Iris pigment epithelial cell (primary cell): ENCODE results near the gene LGMN.

ENCODE experiments used
- DNase-seq: peaks from one replicate; pipeline ENCODE4 v3.0.0-alpha.2; 2011; ENCODE audit warnings: low read depth

The LGMN gene

DNA sequence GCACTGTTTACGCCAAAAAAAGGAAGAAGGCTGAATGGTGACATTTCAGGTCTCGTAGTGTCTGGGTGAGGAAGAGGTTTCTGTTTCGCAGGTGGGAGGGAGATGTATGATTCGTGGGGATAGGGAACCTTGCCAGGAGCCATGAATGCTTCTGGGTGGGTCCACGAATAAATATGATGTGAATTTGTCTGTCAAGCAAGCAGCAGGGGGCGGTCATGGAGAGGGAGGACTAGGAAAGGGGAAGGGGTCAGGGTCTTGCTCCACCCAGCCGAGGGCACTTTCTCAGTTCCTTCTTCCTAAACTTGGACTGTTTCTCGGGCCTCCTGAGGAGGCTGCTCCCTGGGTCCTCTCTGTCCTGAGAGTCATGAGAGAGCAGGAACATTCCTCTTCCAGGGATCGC, 72.5 kb downstream of the LGMN start:
- no peak for DNase-seq

GRCh38 chr14:92675421-92675820, 73.0 kb downstream of the LGMN start:
- DNase-seq = no peak

DNA sequence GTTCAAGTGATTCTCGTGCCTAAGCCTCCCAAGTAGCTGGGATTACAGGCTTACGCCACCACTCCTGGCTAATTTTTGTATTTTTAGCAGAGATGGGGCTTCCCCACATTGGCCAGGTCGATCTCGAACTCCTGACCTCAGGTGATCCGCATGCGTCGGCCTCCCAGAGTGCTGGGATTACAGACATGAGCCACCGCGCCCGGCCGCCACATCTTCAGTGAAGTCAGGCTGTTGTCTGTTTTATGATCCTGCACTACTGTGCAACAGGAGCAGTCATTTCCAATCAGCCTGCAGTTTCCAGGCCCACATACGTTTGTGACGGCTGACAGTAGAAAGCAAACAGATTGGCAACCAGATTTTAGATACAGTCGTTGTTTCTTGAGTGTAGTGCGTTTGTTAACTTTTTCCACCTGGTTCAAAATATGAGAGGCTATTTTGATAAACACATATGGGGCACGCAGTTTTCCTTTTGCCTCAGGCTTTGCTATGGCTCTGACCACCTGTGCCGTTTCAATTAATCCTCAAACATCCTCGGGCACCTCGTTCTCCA, 74.8 kb downstream of the LGMN start:
- DNase-seq = no peak

DNA sequence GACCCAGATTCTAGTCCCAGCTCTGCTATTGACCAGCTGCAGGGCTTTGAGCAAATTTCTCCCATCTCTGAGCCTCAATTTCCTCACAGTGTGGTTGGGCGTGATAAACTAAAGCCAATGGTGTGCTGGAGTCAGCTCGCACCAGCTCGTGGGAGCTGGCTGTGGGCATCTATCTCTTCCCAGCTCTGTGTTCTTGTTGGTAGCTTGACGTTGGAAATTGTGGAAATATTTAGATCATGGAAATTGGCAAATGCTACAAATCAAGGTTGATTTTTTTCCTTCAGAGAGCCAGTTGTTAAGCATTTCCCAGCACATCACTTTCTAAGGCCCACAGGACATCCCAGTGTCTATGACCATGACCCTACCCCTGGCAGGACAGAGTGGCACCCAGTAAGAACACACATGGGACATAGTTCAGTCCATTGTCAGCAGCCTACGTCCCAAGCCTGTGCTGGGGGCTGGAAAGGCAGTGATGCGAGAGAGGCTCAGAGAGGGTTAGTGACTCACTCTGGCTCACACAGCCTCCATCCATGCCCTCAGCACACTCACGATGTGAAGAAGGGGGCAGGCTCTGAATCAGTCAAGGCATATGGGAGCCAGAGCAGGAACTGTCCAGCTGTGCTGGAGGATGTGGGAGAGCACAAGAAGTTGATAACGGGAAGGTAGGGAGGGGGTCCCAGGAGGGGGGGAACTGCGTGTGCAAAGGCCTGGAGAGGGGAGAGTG, 77.6 kb downstream of the LGMN start:
- DNase-seq = peak; percentile 35

- DNase-seq = peak; percentile 45
These were observed 78.3 kb downstream of the LGMN start for GRCh38 chr14:92670160-92670559.

GRCh38 chr14:92668276-92668973, 80.0 kb downstream of the LGMN start:
- DNase-seq = no peak

- no peak for DNase-seq
These were observed 82.2 kb downstream of the LGMN start for GRCh38 chr14:92666251-92666650.

DNA sequence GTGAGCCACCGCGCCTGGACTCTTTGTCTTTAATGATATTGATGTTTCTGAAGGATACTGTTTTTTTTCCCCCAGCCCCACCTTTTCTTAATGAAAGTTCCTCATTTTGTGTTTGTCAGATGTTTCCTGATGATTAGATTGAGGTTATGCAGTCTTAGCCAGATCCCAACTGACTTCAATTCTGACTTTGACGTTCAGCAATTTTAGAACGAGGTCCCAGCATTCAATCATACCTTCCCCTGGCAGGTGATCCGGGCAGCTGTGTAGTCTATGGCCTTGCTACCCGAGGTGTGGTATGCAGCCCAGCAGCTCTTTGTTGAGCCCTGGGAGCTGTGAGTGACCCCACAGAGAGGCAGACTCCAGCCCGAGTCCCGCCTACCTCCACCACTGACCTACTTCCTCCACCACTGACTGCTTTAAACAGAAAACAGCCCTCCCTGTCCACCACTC, 82.7 kb downstream of the LGMN start:
- no peak for DNase-seq

DNA sequence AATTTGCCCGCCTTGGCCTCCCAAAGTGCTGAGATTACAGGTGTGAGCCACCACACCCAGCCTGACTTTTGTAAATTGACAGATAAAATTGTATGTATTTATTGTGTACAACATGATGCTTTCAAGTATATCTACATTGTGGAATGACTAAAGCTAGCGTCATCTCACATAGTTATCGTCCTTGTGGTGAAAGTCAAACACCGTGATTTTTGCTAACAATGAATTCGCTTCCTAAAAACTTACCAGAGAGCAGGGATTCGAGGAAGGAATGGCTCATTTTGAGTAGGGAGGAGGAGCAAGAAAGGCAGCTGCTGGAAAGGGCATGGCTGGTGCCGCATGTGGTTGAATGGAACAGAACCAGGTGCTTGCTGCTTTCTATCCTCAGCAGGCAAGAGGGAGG, 85.4 kb downstream of the LGMN start:
- DNase-seq = no peak

- no peak for DNase-seq
These were observed 87.9 kb downstream of the LGMN start for GRCh38 chr14:92660571-92660970.

- peak; percentile 73 for DNase-seq
These were observed 88.5 kb downstream of the LGMN start for GRCh38 chr14:92659765-92660561.

- peak; percentile 33 for DNase-seq
These were observed 89.7 kb downstream of the LGMN start for GRCh38 chr14:92658684-92659083.

DNA sequence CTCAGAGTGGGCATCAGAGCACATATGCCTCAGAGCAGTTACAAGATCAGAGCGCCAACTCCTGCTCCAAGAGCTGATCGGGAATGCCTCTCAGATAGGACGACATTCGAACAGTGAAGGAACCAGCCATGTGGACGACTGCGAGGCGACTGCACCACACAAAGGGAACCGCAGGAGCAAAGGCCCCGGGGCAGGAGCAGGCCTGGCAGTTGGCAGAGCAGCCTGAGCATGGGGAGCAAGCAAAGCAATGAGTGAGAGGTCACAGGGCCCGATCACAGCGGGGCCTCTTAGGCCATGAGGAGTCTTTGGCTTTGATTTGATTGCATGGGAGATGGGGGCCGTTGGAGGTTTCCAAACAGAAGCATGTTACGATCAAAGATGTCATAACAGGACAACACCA, 90.3 kb downstream of the LGMN start:
- DNase-seq = no peak

DNA sequence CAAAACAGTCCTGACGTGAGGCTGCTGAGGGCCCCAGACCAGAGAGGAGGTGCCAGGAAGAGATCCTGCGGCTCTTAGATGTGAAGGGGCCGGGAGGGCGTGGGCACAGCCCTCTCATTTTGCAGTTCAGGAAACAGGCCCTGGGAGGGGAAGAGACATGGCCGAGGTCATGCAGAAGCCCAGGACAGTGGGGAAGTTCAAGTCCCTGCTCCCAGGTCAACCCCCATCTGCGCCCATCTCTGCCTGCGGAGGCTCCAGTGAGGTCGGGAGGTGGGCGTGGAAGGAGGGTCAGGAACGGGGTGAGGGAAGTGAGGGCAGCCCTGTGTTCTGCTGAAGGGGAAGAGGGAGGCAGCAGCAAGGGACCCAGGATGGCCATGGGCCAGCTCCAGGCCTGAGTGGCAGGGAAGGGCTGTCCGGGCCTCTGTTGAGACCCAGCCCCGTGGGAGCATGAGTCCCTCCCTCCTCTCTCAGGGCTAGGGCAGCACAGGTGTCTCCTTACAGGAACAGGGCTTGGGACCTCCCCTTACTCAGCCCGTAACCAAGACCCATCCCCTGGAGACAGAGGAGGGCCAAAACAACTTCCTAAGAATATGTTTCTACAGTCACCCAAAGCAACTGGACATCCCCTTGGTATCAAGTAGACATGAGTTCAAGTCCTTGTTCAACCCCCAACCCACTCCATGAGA, 90.8 kb downstream of the LGMN start:
- no peak for DNase-seq

- DNase-seq = no peak
These were observed 91.9 kb downstream of the LGMN start for GRCh38 chr14:92656306-92657081.

GRCh38 chr14:92655419-92656201, 92.8 kb downstream of the LGMN start:
- no peak for DNase-seq

DNA sequence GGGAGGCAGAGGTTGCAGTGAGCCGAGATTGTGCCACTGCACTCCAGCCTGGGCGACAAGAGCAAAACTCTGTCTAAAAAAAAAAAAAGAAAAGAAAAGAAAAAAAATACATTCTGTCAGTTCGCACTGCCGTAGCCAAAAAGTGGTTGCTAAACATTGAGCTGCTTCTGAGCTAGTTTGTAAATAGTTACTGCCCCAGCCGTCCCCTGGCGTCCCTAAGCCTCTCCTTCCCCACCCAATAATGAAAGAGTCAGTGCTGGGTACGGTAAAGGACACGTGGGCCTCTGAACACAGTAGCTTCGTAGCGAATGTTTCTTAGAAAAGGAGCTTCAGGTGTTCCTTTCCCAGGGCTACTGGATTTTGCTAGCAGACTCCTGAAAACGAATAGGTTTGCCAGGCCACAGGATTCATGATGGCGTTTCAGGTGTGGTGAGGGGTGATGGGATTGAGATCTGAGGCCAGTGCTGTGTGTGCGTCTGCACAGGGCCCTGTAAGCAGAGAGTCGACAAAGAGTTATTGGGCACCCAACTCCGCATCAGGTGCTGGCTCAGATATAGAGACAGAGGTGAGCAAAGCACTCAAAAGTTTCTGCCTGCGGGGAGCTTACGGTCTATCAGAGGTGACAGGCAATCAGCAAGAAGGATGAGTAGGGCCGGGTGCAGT, 94.1 kb downstream of the LGMN start:
- DNase-seq = no peak
